ENCODE results near the gene EXOC3L4. TPM values are rescaled to one million over a fixed set of nuclear protein-coding genes. Genes with fewer than 3 reads are reported as not detected.

EXOC3L4 gene
- total and polyA plus RNA-seq, 8 donors = 1.3 to 82.8 (median 16.2) TPM

DNA sequence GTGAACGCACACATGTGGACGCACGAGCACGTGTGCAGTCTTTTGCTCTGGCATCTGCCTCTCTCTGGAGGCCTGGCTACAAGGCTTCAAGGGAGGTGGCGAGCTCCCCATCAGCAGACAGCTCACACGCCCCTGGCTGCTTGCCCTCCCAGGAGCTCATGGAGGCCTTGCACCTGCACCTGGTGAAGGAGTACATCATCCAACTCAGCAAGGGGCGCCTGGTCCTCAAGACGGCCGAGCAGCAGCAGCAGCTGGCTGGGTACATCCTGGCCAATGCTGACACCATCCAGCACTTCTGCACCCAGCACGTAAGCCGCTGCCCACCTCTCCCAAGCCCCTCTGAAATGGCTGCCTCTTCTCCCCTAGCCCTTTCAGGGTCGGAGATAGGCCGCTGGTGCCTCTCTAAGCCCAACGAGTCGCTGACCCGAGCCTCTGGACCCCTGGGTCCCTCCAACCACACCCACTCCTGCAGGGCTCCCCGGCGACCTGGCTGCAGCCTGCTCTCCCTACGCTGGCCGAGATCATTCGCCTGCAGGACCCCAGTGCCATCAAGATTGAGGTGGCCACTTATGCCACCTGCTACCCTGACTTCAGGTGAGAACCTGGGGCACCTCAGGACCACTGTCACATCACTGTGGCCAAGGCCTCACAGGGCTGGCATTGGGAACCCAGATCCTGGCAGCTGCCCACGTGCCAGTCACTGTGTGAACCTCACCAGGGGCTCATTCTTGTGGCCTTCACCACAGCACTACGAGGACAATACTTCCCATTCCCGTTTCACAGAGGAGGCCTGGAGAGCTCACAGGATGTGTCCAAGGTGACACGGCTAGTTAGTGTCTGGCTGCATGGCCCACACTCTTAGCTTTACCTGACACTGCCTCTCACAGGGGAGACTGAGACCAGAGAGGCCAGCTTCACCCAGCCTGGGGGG is 39.0 kb downstream of the EXOC3L4 start:
- 89 to 91% (median 91%) methylated on average over 21 to 25 of the region's 25 CpGs for WGBS, 5 donors
- Histone ChIP-seq H3K27ac (no peak overlapping the region), H3K27me3 (peaks cover 0 to 5% (median 0%) of the 10 kb centered on the region in 3 donors), H3K4me1 (peaks cover 17 to 60% (median 43%) of the 10 kb centered on the region in 4 donors), H3K9me3 (no peaks in the 10 kb centered on the region), H3K4me3 (no peak overlapping the region), H3K36me3 (peaks cover 10 to 80% (median 61%) of the 10 kb centered on the region in 4 donors)
- intact Hi-C loops (cut with DNase I; ENCODE audit: low total_unique reads) = no loop called here
- peak in 1 of 2 donors; percentile 2 for DNase-seq
- TF ChIP-seq EP300 (IDR thresholded peaks at IDR 0.05) (no peak), POLR2A (IDR thresholded peaks at IDR 0.05) (no peak), POLR2AphosphoS5 (IDR thresholded peaks at IDR 0.05) (no peak)
- TF ChIP-seq, protein P1, sequence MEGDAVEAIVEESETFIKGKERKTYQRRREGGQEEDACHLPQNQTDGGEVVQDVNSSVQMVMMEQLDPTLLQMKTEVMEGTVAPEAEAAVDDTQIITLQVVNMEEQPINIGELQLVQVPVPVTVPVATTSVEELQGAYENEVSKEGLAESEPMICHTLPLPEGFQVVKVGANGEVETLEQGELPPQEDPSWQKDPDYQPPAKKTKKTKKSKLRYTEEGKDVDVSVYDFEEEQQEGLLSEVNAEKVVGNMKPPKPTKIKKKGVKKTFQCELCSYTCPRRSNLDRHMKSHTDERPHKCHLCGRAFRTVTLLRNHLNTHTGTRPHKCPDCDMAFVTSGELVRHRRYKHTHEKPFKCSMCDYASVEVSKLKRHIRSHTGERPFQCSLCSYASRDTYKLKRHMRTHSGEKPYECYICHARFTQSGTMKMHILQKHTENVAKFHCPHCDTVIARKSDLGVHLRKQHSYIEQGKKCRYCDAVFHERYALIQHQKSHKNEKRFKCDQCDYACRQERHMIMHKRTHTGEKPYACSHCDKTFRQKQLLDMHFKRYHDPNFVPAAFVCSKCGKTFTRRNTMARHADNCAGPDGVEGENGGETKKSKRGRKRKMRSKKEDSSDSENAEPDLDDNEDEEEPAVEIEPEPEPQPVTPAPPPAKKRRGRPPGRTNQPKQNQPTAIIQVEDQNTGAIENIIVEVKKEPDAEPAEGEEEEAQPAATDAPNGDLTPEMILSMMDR (IDR thresholded peaks at IDR 0.05) = no peak

DNA sequence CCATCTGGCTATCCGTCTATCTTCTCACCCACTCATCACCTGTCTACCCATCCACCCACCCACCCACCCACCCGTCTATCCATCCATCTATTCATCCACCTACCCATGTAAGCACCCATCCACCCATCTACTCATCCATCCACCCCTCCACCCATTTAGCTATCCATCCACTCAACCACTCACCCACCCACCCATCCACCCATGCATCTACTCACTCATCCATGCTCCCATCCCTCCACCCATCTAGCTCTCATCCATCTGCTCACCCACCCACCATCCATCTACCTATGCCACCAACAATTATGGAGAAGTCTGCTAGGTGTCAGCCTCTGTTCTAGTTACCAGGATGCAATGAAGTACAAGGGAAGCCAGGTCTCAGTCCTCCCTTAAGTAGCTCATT is 39.9 kb downstream of the EXOC3L4 start:
- H3K4me1 ChIP-seq = peaks cover 19 to 60% (median 39%) of the 10 kb centered on the region in 4 donors

DNA sequence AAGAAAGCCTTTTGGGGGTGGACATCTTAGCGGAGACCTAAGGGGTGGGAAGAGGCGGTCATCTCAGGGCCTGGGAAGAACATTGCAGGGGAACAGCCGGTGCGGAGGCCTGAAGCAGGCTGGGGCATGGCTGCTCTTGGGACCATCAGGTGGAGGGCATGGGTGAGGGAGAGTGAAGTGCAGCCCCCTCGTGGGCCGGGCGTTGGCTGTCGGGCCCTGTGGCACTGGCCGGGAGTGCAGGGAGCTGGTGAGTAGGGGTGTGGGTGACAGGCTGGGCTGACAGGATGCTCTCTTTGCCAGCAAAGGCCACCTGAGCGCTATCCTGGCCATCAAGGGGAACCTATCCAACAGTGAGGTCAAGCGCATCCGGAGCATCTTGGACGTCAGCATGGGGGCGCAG is 40.4 kb downstream of the EXOC3L4 start:
- Histone ChIP-seq H3K9me3 (no peaks in the 10 kb centered on the region), H3K27ac (no peak overlapping the region), H3K4me1 (peaks cover 19 to 55% (median 36%) of the 10 kb centered on the region in 4 donors), H3K36me3 (peaks cover 10 to 71% (median 55%) of the 10 kb centered on the region in 4 donors), H3K4me3 (no peak overlapping the region), H3K27me3 (peaks cover 0 to 14% (median 0%) of the 10 kb centered on the region in 3 donors)
- TF ChIP-seq, protein P1 (IDR thresholded peaks at IDR 0.05) = no peak
- TF ChIP-seq POLR2AphosphoS5 (IDR thresholded peaks at IDR 0.05) = no peak
- no peak for TF ChIP-seq EP300 (IDR thresholded peaks at IDR 0.05)
- no peak for TF ChIP-seq POLR2A (IDR thresholded peaks at IDR 0.05)
- DNase-seq = peak in 1 of 2 donors; percentile 2
- WGBS, 5 donors = 91 to 96% (median 93%) methylated on average over 14 of the region's 14 CpGs
- intact Hi-C loops (cut with DNase I; ENCODE audit: low total_unique reads) = no loop called here

More for the DNA sequence above, 39.9 kb downstream of the EXOC3L4 start:
- Histone ChIP-seq H3K27me3 (peaks cover 0 to 14% (median 0%) of the 10 kb centered on the region in 3 donors), H3K9me3 (no peaks in the 10 kb centered on the region), H3K36me3 (peaks cover 10 to 76% (median 58%) of the 10 kb centered on the region in 4 donors), H3K27ac (no peak overlapping the region), H3K4me3 (no peak overlapping the region)
- whole genome bisulfite sequencing, 5 donors = 30 to 79% (median 53%) methylated on average over 2 of the region's 2 CpGs
- intact Hi-C loops (cut with DNase I; ENCODE audit: low total_unique reads) = no loop called here
- DNase-seq = no peak
- TF ChIP-seq POLR2A (IDR thresholded peaks at IDR 0.05) = no peak
- TF ChIP-seq EP300 (IDR thresholded peaks at IDR 0.05) = no peak
- TF ChIP-seq, protein P1 (IDR thresholded peaks at IDR 0.05) = no peak

DNA sequence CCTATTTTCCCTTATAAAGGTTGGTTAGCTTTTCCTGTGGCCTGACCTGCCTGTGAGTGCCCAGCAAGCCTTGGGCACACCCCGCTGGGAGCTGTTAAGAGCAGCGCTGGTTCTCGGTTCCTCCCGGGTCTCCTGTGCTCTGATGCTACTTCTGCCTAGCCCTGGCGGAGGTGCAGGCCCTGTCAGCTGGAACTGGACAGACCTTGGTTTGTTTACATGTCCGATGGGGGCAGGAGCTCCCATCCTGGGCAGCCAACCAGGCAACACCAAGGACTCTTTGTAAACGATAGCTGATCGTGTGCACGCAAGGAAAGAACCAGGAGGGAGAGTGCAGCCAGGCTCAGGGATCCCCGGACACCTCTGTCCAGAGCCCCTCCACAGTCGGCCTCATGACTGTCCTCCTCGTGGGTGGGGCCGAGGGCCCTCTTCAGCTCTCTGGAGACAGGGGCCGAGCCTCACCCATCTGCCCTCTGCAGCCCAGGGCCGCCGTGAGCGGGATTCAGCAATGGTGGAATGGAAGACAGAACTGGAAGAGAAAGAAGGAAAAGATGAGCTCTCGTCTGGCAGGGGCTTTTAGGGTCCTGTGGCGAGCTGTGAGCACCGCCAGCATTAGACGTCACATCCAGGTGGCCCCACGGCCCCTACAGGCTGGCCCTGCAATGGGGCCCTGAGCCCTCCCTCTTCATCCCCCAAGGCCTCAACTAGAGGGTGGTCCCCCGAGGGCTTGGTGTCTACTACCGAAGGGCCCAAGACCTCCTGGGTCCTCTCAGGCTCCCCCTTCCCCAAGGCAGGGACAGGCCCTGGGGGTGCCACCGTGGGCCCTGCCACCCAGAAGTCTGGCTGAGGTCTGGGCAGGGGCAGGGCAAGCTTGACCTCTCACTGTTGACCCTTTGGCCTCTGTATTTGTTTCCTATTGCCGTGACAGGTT is 41.1 kb downstream of the EXOC3L4 start:
- Histone ChIP-seq H3K4me3 (no peak overlapping the region), H3K36me3 (peaks cover 10 to 65% (median 48%) of the 10 kb centered on the region in 4 donors), H3K27me3 (peaks cover 0 to 14% (median 0%) of the 10 kb centered on the region in 3 donors), H3K27ac (no peak overlapping the region), H3K9me3 (no peaks in the 10 kb centered on the region), H3K4me1 (peaks cover 18 to 48% (median 29%) of the 10 kb centered on the region in 4 donors)
- DNase-seq = no peak
- intact Hi-C loops (cut with DNase I; ENCODE audit: low total_unique reads) = no loop called here
- TF ChIP-seq, protein P1 (IDR thresholded peaks at IDR 0.05) = no peak
- TF ChIP-seq POLR2AphosphoS5 (IDR thresholded peaks at IDR 0.05) (no peak), EP300 (IDR thresholded peaks at IDR 0.05) (no peak), POLR2A (IDR thresholded peaks at IDR 0.05) (no peak)
- 80 to 92% (median 83%) methylated on average over 16 to 26 of the region's 26 CpGs for WGBS, 5 donors
